ENCODE measurements around the gene FCMR.

GRCh38 chr1:206937425-206937824 lies 15.7 kb upstream of the FCMR start:
- TF ChIP-seq CTCF (IDR thresholded peaks at IDR 0.05) (no peak), POLR2A (IDR thresholded peaks at IDR 0.05) (no peak), EP300 (IDR thresholded peaks at IDR 0.05) (no peak)

All from stomach (tissue), 4 donors.